Suprapubic skin (tissue), 3 donors: ENCODE results near the gene TNFAIP3.

Experiments used
- POLR2A ChIP-seq, 2 donors: fragments of 450-650 bp; IDR thresholded peaks; one replicate each; pipeline ENCODE4 v1.6.1; 2017; ENCODE audit warnings: antibody characterized with exemption in 2 of 2, mild to moderate bottlenecking in 2 of 2, moderate library complexity in 2 of 2
- TF ChIP-seq, protein P1 (sequence below), 2 donors: fragments of 200-600 bp in 1 of 2; fragments of 450-650 bp in 1 of 2; sonication (generic) in 1 of 2; IDR thresholded peaks; one replicate each; pipeline ENCODE4 v1.5.1; 2016 to 2019; ENCODE audit warnings: antibody characterized with exemption in 2 of 2, mild to moderate bottlenecking in 1 of 2, moderate library complexity in 1 of 2

DNA sequence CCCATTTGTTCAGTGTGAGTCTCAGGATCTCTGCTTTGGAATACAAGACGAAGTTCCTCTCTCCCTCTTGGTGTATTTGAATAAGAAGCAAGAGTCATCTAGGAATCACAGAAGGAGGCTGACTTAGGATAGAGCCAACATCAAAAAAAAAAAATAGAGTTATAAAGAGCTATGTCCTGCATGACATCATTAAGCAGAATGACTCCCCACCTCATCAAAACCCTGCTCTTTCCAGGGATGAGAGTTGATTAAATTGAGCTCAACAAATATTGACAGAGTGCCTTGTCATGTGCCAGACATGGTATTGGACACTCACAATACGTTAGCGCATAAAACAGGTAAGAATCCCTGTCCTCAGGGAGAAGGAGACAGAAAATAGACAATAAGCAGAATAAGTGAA, 48.6 kb upstream of the TNFAIP3 start:
- TF ChIP-seq POLR2A (IDR thresholded peaks at IDR 0.05): no peak
- TF ChIP-seq, protein P1, sequence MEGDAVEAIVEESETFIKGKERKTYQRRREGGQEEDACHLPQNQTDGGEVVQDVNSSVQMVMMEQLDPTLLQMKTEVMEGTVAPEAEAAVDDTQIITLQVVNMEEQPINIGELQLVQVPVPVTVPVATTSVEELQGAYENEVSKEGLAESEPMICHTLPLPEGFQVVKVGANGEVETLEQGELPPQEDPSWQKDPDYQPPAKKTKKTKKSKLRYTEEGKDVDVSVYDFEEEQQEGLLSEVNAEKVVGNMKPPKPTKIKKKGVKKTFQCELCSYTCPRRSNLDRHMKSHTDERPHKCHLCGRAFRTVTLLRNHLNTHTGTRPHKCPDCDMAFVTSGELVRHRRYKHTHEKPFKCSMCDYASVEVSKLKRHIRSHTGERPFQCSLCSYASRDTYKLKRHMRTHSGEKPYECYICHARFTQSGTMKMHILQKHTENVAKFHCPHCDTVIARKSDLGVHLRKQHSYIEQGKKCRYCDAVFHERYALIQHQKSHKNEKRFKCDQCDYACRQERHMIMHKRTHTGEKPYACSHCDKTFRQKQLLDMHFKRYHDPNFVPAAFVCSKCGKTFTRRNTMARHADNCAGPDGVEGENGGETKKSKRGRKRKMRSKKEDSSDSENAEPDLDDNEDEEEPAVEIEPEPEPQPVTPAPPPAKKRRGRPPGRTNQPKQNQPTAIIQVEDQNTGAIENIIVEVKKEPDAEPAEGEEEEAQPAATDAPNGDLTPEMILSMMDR (IDR thresholded peaks at IDR 0.05): no peak
